Hypothalamus (tissue), 51 donors: ENCODE data around the gene CA11.
A peak's percentile ranks its signal among the peaks of the same experiment; 100 is the strongest.

ENCODE experiments used
- DNase-seq, 51 donors: peaks; one replicate each; lab custom pipeline; 2025; lab: John Stamatoyannopoulos, UW

Gene CA11

GRCh38 chr19:48616491-48617056 lies 29.4 kb downstream of the CA11 start:
- no peak for DNase-seq

GRCh38 chr19:48616041-48616436 lies 29.9 kb downstream of the CA11 start:
- DNase-seq, result no peak

DNA sequence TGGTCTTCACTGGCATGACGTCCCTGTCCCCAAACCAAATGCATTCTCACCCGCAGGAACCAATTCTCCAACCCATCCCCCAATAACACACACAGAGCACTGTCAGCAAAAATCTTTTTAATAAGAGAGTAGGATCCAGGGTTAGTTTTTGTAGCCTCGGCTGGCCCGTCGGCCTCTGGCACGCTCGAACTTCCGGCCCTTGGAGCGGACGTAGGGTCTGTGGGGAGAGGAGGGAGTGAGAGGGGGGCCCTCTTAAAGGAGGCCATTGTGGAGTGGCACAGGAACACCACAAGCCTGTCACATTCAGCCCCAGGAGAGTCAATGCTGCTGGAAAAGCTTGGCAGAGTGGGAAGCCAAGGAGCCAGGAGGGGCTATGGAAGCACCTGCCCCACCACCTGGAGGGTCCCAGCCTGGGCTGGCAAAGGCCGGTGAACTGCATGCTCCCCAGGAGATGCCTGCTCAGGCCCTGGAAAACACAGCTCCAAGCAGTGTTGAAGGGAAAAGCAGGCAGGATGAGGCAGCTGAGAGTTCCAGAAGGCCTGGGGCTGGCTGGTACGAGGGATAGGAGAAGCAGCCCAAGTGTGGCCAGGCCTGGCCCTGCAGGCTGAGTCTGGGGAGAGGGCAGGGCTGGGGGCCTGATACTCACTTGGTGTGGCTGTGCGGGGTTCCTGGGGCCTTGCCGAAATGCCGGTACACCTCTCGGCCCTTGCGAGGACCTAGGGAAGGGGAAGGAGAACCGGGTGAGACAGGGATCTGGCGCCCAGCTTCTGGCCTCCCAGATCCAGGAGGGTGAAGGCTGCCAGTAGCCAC lies 30.6 kb downstream of the CA11 start:
- no peak for DNase-seq

GRCh38 chr19:48614436-48615230 lies 31.4 kb downstream of the CA11 start, which contains the start of gene FAM83E:
Gene FAM83E, minus strand, starts transcription at chr19:48615076. Its CDS starts 1,704 bp downstream, at chr19:48613372.
- DNase-seq, result no peak

DNA sequence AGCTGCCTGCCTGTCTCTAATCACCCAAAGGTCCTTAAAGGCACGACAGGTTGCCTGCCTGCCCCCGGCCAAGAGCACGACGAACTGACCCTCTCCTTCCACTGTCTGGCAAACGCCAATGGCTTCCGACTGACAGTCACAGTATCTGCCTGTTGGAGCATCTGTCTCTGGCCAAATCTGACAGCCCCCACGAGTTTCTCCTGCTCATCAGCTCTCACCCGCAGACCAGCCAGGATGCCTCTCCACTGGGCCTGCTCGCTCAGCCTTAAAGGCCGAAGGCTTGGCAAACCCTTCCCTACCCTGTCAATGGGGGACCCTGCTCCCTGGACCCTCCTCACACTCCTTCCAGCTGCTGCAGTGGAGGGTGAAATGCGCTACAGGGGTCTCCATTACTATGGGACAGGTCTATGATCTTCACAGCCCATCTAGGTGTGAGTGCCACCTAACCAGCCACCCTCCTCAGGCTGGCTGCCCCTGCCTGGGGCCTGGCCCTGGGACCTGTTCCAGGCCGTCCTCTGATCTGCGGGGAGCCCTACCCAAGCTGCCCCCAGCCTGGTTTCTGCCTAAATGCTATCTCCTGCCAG lies 32.0 kb downstream of the CA11 start:
- DNase-seq, result no peak

DNA sequence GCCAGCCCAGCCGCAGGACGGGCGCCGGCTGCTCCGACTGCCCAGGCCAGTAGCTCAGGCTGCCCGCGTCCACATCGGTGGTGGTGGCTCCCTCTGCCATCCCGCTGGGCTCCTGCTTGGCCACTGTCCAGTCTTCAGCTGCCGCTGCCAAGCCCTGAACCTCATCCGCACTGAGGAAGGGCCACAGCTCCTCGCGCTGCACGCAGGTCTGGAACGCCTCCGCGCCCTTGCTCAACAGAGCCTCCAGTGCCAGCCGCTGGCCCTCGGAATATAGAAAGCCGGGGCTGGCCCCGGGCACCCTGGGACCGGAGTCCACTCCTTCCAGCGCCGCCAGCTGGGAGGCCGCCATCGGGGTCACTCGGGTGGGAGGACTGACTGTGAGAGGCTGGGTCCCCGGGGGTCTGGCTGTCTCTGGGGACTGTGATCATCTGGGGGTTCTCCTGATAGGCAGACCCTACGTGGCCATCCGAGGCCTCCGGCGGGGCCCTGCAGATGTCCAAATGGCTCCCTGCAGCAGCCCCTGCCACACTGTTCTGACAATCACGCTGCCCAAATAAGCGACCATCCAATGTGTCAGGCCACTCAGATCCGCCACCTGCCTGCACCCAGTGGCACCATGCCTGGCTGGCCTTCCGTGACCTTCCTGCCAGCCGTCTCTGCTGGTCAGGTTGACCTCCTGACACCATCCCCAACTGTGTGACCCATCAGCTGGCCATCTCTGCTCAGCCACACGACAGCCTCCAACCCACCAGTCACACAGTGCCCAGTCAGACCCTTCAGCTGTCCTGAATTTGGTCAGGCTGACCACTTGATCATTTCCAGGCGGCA lies 32.7 kb downstream of the CA11 start:
- peak in 29 of 51 donors; percentile 14 to 71 (median 52) for DNase-seq

DNA sequence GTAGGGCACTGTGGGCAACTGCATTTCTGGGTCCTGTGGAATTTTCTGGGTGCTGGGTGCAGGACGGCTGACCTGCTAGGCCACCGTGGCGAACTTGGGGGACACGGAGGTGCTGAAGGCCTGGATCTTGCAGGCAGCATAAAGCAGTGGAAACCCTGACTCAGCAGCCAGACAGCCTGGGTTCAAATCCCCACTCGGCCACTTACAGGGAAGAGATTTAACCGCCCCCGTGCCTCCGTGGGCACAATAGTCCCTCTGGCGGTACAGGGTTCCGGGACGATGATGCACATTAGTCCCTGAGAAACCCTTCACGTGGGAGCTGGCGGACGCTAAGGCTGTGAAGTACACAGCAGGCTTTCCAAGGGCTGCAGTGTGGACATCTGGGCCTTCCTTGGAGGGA lies 34.1 kb downstream of the CA11 start:
- no peak for DNase-seq

DNA sequence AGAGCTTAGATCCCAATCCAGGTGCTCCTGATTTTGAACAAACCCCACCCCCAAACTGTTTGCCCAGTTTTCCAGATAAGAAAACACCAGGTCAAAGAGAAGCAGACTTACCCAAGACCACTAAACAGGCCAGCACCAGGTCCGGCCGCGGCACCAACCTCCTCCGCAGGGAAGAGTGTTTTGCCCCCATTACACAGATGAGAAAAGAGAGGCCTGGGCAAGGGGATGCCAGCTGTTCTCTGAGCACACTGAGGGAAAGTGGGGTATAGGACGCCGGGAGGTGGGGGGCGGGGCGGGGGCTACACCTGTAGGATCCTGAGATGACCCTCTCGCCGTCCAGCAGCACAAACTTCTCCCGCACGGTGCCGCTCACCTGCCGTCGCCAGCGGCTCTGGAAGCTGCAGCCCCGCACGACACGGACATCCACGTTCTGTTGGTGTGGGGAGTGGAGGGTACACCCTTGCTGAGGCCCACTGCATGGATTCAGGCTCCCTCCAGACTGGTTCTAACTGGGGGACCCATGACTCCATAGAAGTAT lies 36.3 kb downstream of the CA11 start:
- no peak for DNase-seq

DNA sequence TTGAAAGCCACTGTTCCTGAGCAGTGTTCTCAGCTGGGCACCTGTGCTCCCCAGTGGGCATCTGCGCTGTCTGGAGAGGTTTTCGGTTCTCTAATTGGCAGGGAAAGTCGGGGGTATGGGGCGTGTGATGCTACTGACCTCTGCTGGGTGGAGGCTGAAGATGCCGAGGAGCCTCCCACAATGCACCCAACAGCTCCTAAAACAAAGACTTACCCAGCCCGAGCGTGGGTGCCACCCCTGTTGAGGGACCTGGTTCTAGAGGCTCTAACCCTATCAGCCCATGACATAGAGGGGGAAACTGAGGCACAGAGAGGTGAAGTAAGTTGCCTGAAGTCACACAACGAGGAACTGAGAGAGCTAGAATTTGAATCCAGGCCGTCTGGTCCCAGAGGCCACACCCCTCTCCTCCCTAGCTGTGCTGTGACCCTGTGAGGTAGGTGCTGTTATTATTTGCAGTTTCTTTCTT lies 37.2 kb downstream of the CA11 start:
- DNase-seq, result peak in 18 of 51 donors; percentile 10 to 49 (median 19)

DNA sequence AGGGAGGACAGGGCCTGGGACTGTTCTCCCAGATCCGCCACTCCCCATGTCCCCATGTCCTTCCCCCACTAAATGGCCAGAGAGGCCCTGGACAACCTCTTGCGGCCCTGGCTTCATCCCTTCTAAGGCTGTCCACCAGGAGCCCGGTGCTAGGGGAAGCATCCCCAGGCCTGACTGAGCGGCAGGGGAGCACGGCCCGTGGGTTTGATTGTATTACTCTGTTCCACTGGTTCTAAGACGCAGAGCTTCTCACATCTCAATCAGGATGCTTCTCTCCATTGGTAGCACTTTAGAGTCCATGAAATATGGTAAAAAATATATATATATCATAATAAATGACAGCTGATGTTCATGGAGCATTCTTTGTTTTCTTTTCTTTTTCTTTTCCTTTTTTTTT lies 38.6 kb downstream of the CA11 start:
- no peak for DNase-seq

- no peak for DNase-seq
Observed at GRCh38 chr19:48606463-48607358, 39.3 kb downstream of the CA11 start, which contains the start of gene SPACA4. Gene SPACA4, plus strand, starts transcription at chr19:48606742. Its CDS starts 237 bp downstream, at chr19:48606979.

DNA sequence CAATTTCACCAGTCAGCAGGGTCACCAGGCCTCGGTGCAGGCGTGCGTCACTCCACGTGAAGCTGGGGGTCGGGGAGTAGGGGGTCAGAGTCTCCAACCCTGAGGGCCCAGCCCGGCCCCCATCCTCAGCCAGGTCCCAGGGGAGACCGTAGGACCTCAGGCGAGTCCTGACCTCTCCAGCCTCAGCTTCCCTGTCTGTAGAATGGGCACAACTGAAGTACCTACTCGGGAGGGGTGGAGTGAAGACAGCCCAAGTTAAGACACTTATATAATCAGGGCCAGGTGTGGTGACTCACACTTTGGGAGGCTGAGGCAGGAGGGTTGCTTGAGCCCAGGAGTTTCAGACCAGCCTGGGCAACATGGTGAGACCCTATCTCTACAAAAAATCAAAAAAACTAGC lies 42.1 kb downstream of the CA11 start:
- DNase-seq, result no peak

GRCh38 chr19:48603449-48603848 lies 42.5 kb downstream of the CA11 start:
- DNase-seq, result no peak

- no peak for DNase-seq
Observed at GRCh38 chr19:48603001-48603400, 43.0 kb downstream of the CA11 start.

- no peak for DNase-seq
Observed at GRCh38 chr19:48600679-48601417, 45.1 kb downstream of the CA11 start.

GRCh38 chr19:48598996-48599700 lies 46.8 kb downstream of the CA11 start:
- DNase-seq, result no peak
